ENCODE data around the gene TRMT5.
A peak's percentile ranks its signal among the peaks of the same experiment; 100 is the strongest.

Gene TRMT5

DNA sequence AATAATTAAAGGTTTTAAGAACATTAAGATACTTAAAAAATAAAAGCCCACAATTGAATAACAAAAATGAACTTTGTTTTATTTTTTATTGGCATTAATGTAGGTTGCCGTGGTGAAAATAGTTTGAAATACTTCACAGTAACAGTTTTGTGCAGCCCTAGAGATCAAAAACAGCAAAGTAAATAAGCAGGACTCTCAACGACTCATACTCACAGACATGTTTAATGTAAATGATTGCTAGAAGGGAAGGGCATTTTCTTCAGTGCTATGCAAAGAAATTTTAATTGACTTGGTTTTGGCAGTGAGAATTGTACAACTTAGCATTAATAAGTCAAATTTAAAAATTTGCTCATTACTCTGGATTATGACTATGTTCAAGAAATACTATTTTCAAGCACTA is 16.0 kb downstream of the TRMT5 start:
- no peak for DNase-seq (ENCODE audit: low spot score)

- no peak for DNase-seq (ENCODE audit: low spot score)
Observed at GRCh38 chr14:60963761-60964160, 17.1 kb downstream of the TRMT5 start.

GRCh38 chr14:60958146-60958545 is 22.7 kb downstream of the TRMT5 start:
- no peak for DNase-seq (ENCODE audit: low spot score)

DNA sequence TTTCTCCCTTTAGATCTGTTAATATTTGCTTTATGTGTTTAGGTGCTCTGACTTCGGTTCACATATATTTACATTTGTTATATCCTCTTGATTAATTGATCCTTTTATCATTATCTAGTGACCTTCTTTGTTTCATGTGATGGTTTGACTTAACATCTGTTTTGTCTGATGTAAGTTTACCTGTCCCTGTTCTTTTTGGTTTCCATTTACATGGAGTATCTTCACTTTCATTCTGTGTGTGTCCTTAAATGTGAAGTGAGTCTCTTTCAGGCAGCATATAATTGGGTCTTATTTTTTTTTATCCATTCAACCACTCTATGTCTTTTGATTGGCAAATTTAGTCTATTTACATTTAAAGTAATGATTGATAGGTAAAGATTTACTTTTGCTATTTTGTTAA is 24.2 kb downstream of the TRMT5 start:
- no peak for DNase-seq (ENCODE audit: low spot score)

- DNase-seq (ENCODE audit: low spot score) = no peak
Observed at GRCh38 chr14:60956202-60956601, 24.7 kb downstream of the TRMT5 start.

- DNase-seq (ENCODE audit: low spot score) = peak; percentile 3
Observed at GRCh38 chr14:60951776-60952435, 29.0 kb downstream of the TRMT5 start.

DNA sequence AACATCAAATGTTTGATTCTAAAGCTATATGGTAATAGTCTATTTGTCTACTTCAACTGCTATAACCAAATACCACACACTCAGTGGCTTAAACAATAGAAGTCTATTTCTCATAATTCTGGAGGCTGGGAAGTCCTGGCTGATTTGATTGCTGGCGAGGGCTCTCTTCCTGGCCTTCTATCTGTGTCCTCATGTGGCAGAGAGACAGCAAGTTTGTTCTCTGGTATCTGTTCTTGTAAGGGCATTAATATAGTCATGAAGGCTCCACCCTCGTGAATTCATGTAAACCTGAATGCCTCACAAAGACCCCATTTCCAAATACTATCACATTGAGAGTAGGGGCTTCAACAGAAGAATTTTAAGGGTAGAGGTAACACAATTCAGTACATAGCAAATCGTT is 34.1 kb downstream of the TRMT5 start:
- DNase-seq (ENCODE audit: low spot score) = no peak

DNA sequence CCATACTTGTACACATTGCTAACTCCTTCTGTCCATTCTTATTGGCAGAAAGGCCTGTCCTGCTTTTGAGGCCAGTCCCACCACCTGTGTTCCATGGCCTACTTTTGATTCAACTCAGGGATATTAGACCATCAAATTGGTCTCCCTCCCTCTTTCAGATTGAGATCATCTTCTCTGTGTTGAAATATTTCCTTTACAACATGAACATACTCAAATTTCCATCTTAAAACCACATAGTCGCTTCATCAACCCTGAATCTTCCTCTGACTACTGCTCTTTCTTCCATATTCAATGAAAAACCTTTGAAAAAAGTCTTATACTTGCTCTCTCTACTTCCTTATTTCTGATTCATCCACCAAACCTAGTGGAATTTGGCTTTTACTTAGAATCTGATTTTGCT is 34.9 kb downstream of the TRMT5 start:
- no peak for DNase-seq (ENCODE audit: low spot score)

DNA sequence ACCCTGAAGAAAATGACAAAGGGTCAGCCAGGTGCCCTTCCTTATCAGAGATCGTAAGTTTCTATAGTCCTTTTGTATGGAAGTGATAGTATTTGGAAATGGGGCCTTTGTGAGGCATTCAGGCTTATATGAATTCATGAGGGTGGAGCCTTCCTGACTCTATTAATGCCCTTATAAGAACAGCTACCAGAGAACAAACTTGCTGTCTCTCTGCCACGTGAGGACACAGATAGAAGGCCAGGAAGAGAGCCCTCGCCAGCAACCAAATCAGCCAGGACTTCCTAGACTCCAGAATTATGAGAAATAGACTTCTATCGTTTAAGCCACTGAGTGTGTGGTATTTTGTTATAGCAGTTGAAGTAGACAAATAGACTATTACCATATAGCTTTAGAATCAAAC is 36.7 kb downstream of the TRMT5 start:
- no peak for DNase-seq (ENCODE audit: low spot score)

GRCh38 chr14:60943637-60944032 is 37.2 kb downstream of the TRMT5 start:
- no peak for DNase-seq (ENCODE audit: low spot score)

DNA sequence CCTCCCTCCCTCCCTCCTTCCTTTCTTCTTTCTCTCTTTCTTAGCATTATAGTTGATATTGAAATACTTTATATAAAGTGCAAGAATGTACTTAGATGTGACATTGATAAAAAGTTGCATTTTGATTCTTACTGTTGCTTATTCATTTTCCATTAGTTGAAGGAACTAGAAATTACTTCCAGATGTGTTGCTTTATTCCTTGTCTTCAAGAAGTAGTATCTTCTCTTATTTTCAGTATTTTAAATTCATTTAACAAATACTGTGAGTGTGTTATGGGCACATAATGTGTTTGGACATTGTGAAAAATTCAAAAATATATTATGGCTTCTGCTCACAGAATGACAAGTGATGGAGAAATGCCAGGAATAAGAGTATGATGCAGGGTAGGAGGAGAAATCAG is 45.6 kb downstream of the TRMT5 start:
- no peak for DNase-seq (ENCODE audit: low spot score)

DNA sequence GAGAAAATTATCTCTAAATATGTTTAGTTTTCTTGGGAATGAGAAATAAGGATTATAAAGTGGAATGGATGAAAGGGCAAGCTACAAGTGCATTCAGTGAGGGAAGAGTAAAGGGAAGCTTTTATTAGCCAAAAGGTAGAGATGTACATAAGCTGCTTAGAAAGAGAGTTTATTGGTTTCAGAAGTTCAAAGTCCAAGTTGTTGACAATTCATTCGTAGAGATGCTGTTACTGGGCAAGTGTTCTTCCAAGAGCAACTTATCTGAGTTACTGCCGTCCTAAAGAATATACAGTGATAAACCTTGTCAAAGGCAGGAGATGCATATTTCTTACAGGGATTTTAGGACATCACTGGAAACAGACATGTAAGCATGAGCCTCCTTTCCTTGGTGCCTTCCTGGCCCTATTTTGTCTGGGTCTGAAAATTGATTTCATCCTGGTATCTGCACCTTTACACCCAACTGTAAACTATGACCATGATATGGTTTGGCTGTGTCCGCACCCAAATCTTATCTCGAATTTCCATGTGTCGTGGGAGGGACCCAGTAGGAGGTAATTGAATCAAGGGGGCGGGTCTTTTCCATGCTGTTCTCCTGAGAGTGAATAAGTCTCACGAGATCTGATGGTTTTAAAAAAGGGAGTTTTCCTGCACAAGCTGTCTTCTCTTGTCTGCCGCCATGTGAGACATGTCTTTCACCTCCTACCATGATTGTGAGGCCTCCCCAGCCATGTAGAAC is 46.8 kb downstream of the TRMT5 start:
- DNase-seq (ENCODE audit: low spot score) = no peak

DNA sequence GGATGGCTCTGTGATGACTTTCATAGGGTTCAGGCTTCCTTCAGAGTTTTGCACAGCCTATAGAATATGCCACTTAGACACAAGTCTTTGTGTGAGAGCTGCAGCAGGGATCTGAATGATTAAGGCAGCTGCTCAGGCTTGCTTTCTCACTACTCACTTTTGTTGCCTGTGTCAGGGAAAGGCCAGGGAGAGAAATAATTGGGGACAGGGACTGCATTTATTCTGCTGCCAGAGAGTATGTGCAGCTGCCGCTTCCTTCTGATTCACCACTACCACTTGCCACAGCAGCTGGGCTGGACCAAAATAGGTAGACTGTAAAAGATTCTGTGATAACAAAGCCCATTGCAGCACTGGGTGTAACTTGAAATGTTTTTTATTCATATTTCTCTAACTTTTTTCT is 49.7 kb downstream of the TRMT5 start:
- no peak for DNase-seq (ENCODE audit: low spot score)

DNA sequence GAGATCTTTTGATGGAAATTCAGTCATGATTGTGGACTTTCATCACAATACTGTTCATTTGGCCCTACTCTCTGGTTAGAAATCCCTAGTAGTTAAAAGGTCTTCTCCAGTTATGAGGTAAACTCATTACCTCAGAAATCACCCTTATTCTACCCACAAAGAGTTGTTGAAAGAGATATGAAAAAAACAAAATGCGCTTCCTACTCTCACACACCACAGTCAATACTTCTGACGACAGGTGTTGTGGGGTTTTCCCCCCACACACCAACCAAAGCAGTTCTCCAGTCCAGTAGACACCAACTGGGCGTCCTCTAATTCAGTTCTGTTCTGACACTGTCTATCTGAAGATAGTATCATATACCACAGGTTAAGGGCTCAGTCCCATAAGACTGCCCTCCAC is 54.9 kb downstream of the TRMT5 start:
- DNase-seq (ENCODE audit: low spot score) = no peak

DNA sequence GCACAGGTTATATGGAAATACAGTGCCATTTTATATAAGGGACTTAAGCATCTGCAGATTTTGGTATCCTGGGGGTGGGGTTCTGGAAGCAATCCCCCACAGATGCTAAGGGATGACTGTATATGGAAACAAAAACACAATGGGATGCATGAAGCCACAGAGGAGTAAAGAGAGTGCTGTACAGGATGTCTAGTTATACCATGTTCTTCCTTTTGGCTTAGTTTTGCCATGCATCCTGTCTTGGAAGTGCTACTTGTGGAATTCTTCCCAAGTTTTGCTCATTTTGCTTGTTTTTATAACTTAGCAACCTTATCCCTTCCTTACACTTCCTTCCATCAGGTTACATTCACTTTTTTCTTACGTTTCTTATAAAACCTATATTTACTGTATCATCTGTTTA is 55.6 kb downstream of the TRMT5 start:
- DNase-seq (ENCODE audit: low spot score) = no peak

DNA sequence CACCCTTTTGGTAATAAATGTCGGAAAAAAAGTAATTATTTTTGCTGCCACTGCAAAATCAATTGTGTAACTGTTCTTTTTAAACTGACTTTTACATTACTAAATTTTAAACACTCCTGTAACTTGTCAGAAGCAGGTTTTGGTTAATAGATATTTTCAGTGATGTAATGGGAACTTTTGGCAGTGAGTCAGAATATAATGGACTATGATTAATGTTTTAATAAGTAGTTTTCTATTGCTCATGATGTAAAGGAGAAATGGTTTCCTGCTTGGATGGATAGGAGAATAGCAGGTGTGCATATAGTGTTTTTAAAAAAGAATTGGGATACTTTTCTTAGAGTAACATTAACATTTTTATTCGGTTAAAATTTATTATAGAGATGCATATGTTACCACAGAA is 58.8 kb downstream of the TRMT5 start:
- DNase-seq (ENCODE audit: low spot score) = no peak

Measured in AG08396 (cell line).